ENCODE results near the gene SOX14. TPM values are rescaled to one million over a fixed set of nuclear protein-coding genes. Genes with fewer than 3 reads are reported as not detected.

SOX14 gene
- total RNA-seq, 1 experiment from 2014 or later: not detected

DNA sequence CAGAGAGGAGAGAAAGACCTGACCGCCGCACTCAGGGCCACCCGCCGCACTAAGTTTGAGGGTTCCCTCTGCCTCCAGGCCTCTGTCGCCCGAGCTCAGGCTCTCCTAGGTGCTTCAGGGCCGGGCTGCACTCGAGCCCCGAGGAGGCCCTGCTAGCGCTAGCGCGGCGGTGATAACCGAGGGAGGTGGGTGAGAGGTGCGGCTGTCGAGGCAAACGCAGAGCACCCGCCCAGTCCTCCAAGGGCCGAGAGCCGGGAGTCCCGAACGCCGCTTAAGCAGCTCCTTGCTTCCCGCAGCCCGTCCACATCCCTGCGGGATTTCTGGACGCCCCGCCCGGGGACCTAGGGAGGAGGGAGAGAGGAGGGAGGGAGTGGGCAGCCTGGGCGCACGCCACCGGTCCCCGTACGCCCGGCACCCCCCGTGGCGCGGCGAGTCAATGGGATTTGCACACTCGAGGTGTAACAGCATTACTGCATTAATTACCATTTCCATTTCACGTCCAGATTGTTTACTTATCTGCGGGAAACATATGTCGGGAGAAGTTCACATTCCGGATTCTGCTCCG is 6.8 kb downstream of the SOX14 start:
- no peaks in the 10 kb centered on the region for H3K79me2 ChIP-seq (ENCODE audit: low read length)
- no peak overlapping the region for H3K9ac ChIP-seq (ENCODE audit: low read length)
- no peaks in the 10 kb centered on the region for H3K9me2 ChIP-seq (replicated peaks; ENCODE audit: low read length)
- DNase-seq (no peak), ATAC-seq (no peak)
- TF ChIP-seq EZH2phosphoT487 (IDR thresholded peaks at IDR 0.05; ENCODE audit: borderline replicate concordance, low read length): no peak
- no peak for TF ChIP-seq EZH2 (IDR thresholded peaks at IDR 0.05; ENCODE audit: low read length, unreplicated experiment)
- TF ChIP-seq CTCF (conservative IDR thresholded peaks at IDR 0.05; ENCODE audit: low read depth, low read length): no peak
- no peak overlapping the region for H2AFZ ChIP-seq (ENCODE audit: low read length)
- ChIA-PET POLR2A (ENCODE audit: unreplicated experiment) (no interaction called here), CTCF (no interaction called here)
- no TSS peak for BruUV-seq (replicated peaks)
- H3K4me1 ChIP-seq (ENCODE audit: insufficient read depth, low read length): no peaks in the 10 kb centered on the region
- H3K4me2 ChIP-seq (ENCODE audit: low read length): no peak overlapping the region
- no peaks in the 10 kb centered on the region for H3K36me3 ChIP-seq (ENCODE audit: low read depth, low read length)
- intact Hi-C loops (cut with micrococcal nuclease): no loop called here
- no peak overlapping the region for H3K4me3 ChIP-seq (ENCODE audit: low read length)
- no peaks in the 10 kb centered on the region for H3K9me3 ChIP-seq (ENCODE audit: low read length)
- no peaks in the 10 kb centered on the region for H3F3A ChIP-seq (ENCODE audit: low read length, unreplicated experiment)
- peaks cover 45% of the 10 kb centered on the region for H3K27me3 ChIP-seq (ENCODE audit: low read length)
- no peak overlapping the region for H3K27ac ChIP-seq (ENCODE audit: low read length)
- no peaks in the 10 kb centered on the region for H4K20me1 ChIP-seq (ENCODE audit: low read length)

GRCh38 chr3:137771401-137772213 is 7.5 kb downstream of the SOX14 start:
- no peaks in the 10 kb centered on the region for H3F3A ChIP-seq (ENCODE audit: low read length, unreplicated experiment)
- H4K20me1 ChIP-seq (ENCODE audit: low read length): no peaks in the 10 kb centered on the region
- ChIA-PET CTCF (no interaction called here), POLR2A (ENCODE audit: unreplicated experiment) (no interaction called here)
- H3K79me2 ChIP-seq (ENCODE audit: low read length): no peaks in the 10 kb centered on the region
- H3K9ac ChIP-seq (ENCODE audit: low read length): no peak overlapping the region
- H3K27ac ChIP-seq (ENCODE audit: low read length): no peak overlapping the region
- no peak overlapping the region for H2AFZ ChIP-seq (ENCODE audit: low read length)
- H3K4me2 ChIP-seq (ENCODE audit: low read length): no peak overlapping the region
- no peaks in the 10 kb centered on the region for H3K4me1 ChIP-seq (ENCODE audit: insufficient read depth, low read length)
- DNase-seq (no peak), ATAC-seq (no peak)
- no TSS peak for BruUV-seq (replicated peaks)
- no peaks in the 10 kb centered on the region for H3K9me2 ChIP-seq (replicated peaks; ENCODE audit: low read length)
- no peak for TF ChIP-seq CTCF (conservative IDR thresholded peaks at IDR 0.05; ENCODE audit: low read depth, low read length)
- no peak for TF ChIP-seq EZH2phosphoT487 (IDR thresholded peaks at IDR 0.05; ENCODE audit: borderline replicate concordance, low read length)
- TF ChIP-seq EZH2 (IDR thresholded peaks at IDR 0.05; ENCODE audit: low read length, unreplicated experiment): no peak
- intact Hi-C loops (cut with micrococcal nuclease): no loop called here
- H3K36me3 ChIP-seq (ENCODE audit: low read depth, low read length): no peaks in the 10 kb centered on the region
- no peaks in the 10 kb centered on the region for H3K9me3 ChIP-seq (ENCODE audit: low read length)
- peaks cover 38% of the 10 kb centered on the region for H3K27me3 ChIP-seq (ENCODE audit: low read length)
- H3K4me3 ChIP-seq (ENCODE audit: low read length): no peak overlapping the region

Data from PC-3 (cell line).